Measurements from ENCODE around the gene ROR1. TPM values are rescaled to one million over a fixed set of nuclear protein-coding genes. Genes with fewer than 3 reads are reported as not detected.

ROR1 gene
- total and polyA plus RNA-seq, 9 of the 15 experiments (the other 6 are each of a cell fraction or from before 2014, with no cell fraction given) = 0.02 TPM; not detected in 8

DNA sequence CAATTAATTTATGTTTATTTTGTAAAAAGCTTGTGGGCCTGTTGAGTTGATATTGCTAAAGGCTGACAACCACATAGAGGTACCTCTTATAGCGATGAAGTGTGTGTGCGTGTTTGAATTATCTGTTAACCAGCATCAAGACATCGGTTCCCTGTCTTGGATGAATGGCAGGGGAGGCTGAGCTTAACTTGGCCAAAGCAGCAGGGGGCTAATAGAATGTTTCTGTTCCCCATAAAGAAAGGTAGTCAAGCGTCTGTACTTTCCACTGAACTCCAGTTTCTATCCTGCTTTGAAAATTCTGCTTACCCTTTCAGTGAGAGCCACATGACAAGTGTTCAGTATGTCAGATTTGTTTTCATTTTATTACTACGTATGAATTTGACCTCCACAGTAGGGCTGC, 63.0 kb downstream of the ROR1 start:
- Histone ChIP-seq H3K79me2 (ENCODE audit: control insufficient read depth, insufficient read depth, low read length) (no peaks in the 10 kb centered on the region), H3K27ac (ENCODE audit: extremely low read depth, low read depth, low read length) (no peak overlapping the region), H3K9me1 (ENCODE audit: control insufficient read depth, insufficient read depth, low read length) (no peaks in the 10 kb centered on the region), H3K4me1 (replicated peaks in 1 of 2; ENCODE audit: control insufficient read depth in 2 of 2, insufficient read depth in 2 of 2, low read length in 2 of 2) (no peaks in the 10 kb centered on the region), H3K4me3 (no peak overlapping the region), H3K9me3 (replicated peaks; ENCODE audit: control insufficient read depth, insufficient read depth, low read depth, low read length) (no peaks in the 10 kb centered on the region), H4K20me1 (replicated peaks; ENCODE audit: control insufficient read depth, insufficient read depth, low read length) (no peaks in the 10 kb centered on the region), H3K4me2 (ENCODE audit: insufficient read depth, low read length) (no peak overlapping the region), H3K36me3 (ENCODE audit: control insufficient read depth, insufficient read depth, low read length) (no peaks in the 10 kb centered on the region), H3K27me3 (ENCODE audit: control insufficient read depth in 2 of 2, insufficient read depth in 2 of 2, low read length in 2 of 2) (no peaks in the 10 kb centered on the region; a peak in 1 of 5 replicates), H3K9ac (ENCODE audit: insufficient read depth in 1 of 2, low read depth in 2 of 2, low read length in 2 of 2) (no peak overlapping the region), H2AFZ (ENCODE audit: low read depth, low read length) (no peak overlapping the region)
- ATAC-seq = no peak
- ChIA-PET POLR2A (no interaction called here), CTCF (ENCODE audit: low intra/inter-chr PET ratio) (no interaction called here)
- no peak for FAIRE-seq
- in situ Hi-C loops (cut with MboI) (no loop called here), intact Hi-C loops (cut with micrococcal nuclease) (no loop called here)
- 3% methylated on average over 5 of the region's 5 CpGs for WGBS (ENCODE audit: insufficient coverage, low coverage, missing lambda C conversion rate)
- no TSS peak for BruUV-seq (replicated peaks)
- TF ChIP-seq CCAR2 (IDR thresholded peaks at IDR 0.05; ENCODE audit: low read depth, low read length) (no peak), RB1 (IDR thresholded peaks at IDR 0.05; ENCODE audit: low read depth) (no peak), SPI1 (IDR thresholded peaks at IDR 0.05; ENCODE audit: borderline replicate concordance, low read depth, low read length) (no peak), SLC30A9 (CRISPR knock-in tag; IDR thresholded peaks at IDR 0.05) (no peak), ZFP1 (CRISPR knock-in tag; IDR thresholded peaks at IDR 0.05) (no peak)
- no peak for DNase-seq (ENCODE audit: extremely low read depth in 1 of 4, low spot score in 3 of 4)

DNA sequence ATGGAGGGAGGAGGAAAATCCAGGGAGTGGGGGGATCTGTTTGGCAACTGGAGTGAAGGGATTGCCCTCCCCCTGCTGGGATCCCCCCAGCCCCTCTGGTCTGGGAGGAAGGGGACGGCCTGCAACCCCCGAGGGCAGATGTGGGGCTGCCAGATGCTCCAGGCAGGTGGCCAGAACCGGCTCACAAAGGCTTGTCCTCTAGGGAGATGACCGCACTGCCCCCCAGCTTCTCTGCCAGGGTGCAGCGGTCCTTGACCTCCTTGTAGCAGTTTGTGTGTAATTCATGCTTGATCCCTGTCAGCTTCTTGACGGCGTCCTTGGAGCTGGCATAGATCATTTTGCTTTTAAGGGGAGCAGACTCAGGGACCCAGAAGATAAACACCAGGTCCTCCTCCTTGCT, 69.2 kb downstream of the ROR1 start:
- Histone ChIP-seq H3K79me2 (ENCODE audit: control insufficient read depth, insufficient read depth, low read length) (no peaks in the 10 kb centered on the region), H3K9me3 (replicated peaks; ENCODE audit: control insufficient read depth, insufficient read depth, low read depth, low read length) (no peaks in the 10 kb centered on the region), H3K27me3 (ENCODE audit: control insufficient read depth in 2 of 2, insufficient read depth in 2 of 2, low read length in 2 of 2) (peaks cover 0 to 18% of the 10 kb centered on the region in 2 experiments; a peak in 2 of 5 replicates), H3K27ac (ENCODE audit: extremely low read depth, low read depth, low read length) (no peak overlapping the region), H4K20me1 (replicated peaks; ENCODE audit: control insufficient read depth, insufficient read depth, low read length) (no peaks in the 10 kb centered on the region), H3K9ac (ENCODE audit: insufficient read depth in 1 of 2, low read depth in 2 of 2, low read length in 2 of 2) (no peak overlapping the region), H3K9me1 (ENCODE audit: control insufficient read depth, insufficient read depth, low read length) (no peaks in the 10 kb centered on the region), H3K4me2 (ENCODE audit: insufficient read depth, low read length) (no peak overlapping the region), H3K36me3 (ENCODE audit: control insufficient read depth, insufficient read depth, low read length) (no peaks in the 10 kb centered on the region), H3K4me1 (replicated peaks in 1 of 2; ENCODE audit: control insufficient read depth in 2 of 2, insufficient read depth in 2 of 2, low read length in 2 of 2) (no peaks in the 10 kb centered on the region), H3K4me3 (no peak overlapping the region), H2AFZ (ENCODE audit: low read depth, low read length) (no peak overlapping the region)
- FAIRE-seq (no peak), DNase-seq (ENCODE audit: extremely low read depth in 1 of 4, low spot score in 3 of 4) (no peak), ATAC-seq (no peak)
- CTCF ChIA-PET (ENCODE audit: low intra/inter-chr PET ratio) = no interaction called here
- WGBS (ENCODE audit: insufficient coverage, low coverage, missing lambda C conversion rate) = 0% methylated on average over 4 of the region's 7 CpGs
- POLR2A ChIA-PET = no interaction called here
- BruUV-seq (replicated peaks) = no TSS peak
- in situ Hi-C loops (cut with MboI) (no loop called here), intact Hi-C loops (cut with micrococcal nuclease) (no loop called here)
- no peak for TF ChIP-seq SRSF9 (IDR thresholded peaks at IDR 0.05; ENCODE audit: borderline replicate concordance, low read depth, low read length)
- TF ChIP-seq, protein P1, sequence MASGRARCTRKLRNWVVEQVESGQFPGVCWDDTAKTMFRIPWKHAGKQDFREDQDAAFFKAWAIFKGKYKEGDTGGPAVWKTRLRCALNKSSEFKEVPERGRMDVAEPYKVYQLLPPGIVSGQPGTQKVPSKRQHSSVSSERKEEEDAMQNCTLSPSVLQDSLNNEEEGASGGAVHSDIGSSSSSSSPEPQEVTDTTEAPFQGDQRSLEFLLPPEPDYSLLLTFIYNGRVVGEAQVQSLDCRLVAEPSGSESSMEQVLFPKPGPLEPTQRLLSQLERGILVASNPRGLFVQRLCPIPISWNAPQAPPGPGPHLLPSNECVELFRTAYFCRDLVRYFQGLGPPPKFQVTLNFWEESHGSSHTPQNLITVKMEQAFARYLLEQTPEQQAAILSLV (tag; IDR thresholded peaks at IDR 0.05) = no peak
- TF ChIP-seq ZBTB1 (CRISPR knock-in tag; IDR thresholded peaks at IDR 0.05; ENCODE audit: borderline replicate concordance, low read depth) = no peak
- TF ChIP-seq MCM2 (IDR thresholded peaks at IDR 0.05; ENCODE audit: low read depth) = no peak
- TF ChIP-seq ARID1B (IDR thresholded peaks at IDR 0.05) = no peak
